Mesothelial cell of epicardium (in vitro differentiated cells): ENCODE results near the gene NINL. TPM values are rescaled to one million over a fixed set of nuclear protein-coding genes. Genes with fewer than 3 reads are reported as not detected.
A peak's percentile ranks its signal among the peaks of the same experiment; 100 is the strongest.

Experiments
- DNase-seq, 2 experiments: peaks; one replicate each; pipeline ENCODE4 v3.0.0; 2021; ENCODE audit warnings: low spot score in 2 of 2; ENCODE audit not compliant: unreplicated experiment in 2 of 2
- H3K27ac Mint-ChIP-seq: 2 replicates; pipeline ENCODE4 v1.8.0; 2021; ENCODE audit warnings: mixed read lengths
- H3K27me3 Mint-ChIP-seq: 2 replicates; pipeline ENCODE4 v1.8.0; 2021; ENCODE audit warnings: low read depth, mixed read lengths
- H3K36me3 Mint-ChIP-seq: 2 replicates; pipeline ENCODE4 v1.8.0; 2021; ENCODE audit warnings: mixed read lengths
- H3K4me1 Mint-ChIP-seq: 2 replicates; pipeline ENCODE4 v1.8.0; 2021; ENCODE audit warnings: mixed read lengths
- H3K4me3 Mint-ChIP-seq: 2 replicates; pipeline ENCODE4 v1.8.0; 2021; ENCODE audit warnings: mild to moderate bottlenecking, moderate library complexity, mixed read lengths
- H3K9me3 Mint-ChIP-seq: 2 replicates; pipeline ENCODE4 v1.8.0; 2021; ENCODE audit warnings: mixed read lengths
- CTCF ChIP-seq: fragments of 200-600 bp; sonication (generic); IDR thresholded peaks from one replicate; pipeline ENCODE4 v1.5.0; 2021; ENCODE audit warnings: antibody characterized with exemption; ENCODE audit not compliant: unreplicated experiment
- total RNA-seq: library from RNA; stranded (reverse); gene quantifications from 3 replicates; pipeline ENCODE4 v1.2.1, GENCODE V29; 2021

Gene NINL
- total RNA-seq, 1 donor from 2014 or later, result 85.9 TPM

- H3K4me3 Mint-ChIP-seq, result no peak overlapping the region
- peaks cover 62% of the 10 kb centered on the region for H3K36me3 Mint-ChIP-seq
- H3K27ac Mint-ChIP-seq, result peak overlapping the region; percentile 86
- no peak for DNase-seq
- no peak for TF ChIP-seq CTCF
- H3K9me3 Mint-ChIP-seq, result peaks cover 13% of the 10 kb centered on the region
- H3K4me1 Mint-ChIP-seq, result peaks cover 9% of the 10 kb centered on the region
- no peaks in the 10 kb centered on the region for H3K27me3 Mint-ChIP-seq
These were observed 131.0 kb downstream of the NINL start for GRCh38 chr20:25454153-25454900.

- Mint-ChIP-seq H3K9me3 (peaks cover 24% of the 10 kb centered on the region), H3K27ac (peak overlapping the region; percentile 91), H3K4me3 (no peak overlapping the region), H3K27me3 (no peaks in the 10 kb centered on the region), H3K4me1 (peaks cover 9% of the 10 kb centered on the region), H3K36me3 (peaks cover 72% of the 10 kb centered on the region)
- DNase-seq, result no peak
- TF ChIP-seq CTCF, result no peak
These were observed 132.1 kb downstream of the NINL start for GRCh38 chr20:25453035-25453810.

GRCh38 chr20:25452333-25452732 lies 133.0 kb downstream of the NINL start:
- peaks cover 9% of the 10 kb centered on the region for H3K4me1 Mint-ChIP-seq
- no peak for DNase-seq
- H3K9me3 Mint-ChIP-seq, result peaks cover 28% of the 10 kb centered on the region
- H3K4me3 Mint-ChIP-seq, result no peak overlapping the region
- peaks cover 73% of the 10 kb centered on the region for H3K36me3 Mint-ChIP-seq
- TF ChIP-seq CTCF, result no peak
- H3K27ac Mint-ChIP-seq, result no peak overlapping the region
- H3K27me3 Mint-ChIP-seq, result no peaks in the 10 kb centered on the region

GRCh38 chr20:25447671-25448070 lies 137.7 kb downstream of the NINL start:
- Mint-ChIP-seq H3K27ac (no peak overlapping the region), H3K4me1 (no peaks in the 10 kb centered on the region), H3K9me3 (peaks cover 30% of the 10 kb centered on the region), H3K36me3 (peaks cover 62% of the 10 kb centered on the region), H3K27me3 (no peaks in the 10 kb centered on the region), H3K4me3 (no peak overlapping the region)
- TF ChIP-seq CTCF, result no peak
- DNase-seq, result no peak

GRCh38 chr20:25444556-25444955 lies 140.8 kb downstream of the NINL start:
- H3K36me3 Mint-ChIP-seq, result peaks cover 40% of the 10 kb centered on the region
- no peak for TF ChIP-seq CTCF
- H3K4me1 Mint-ChIP-seq, result no peaks in the 10 kb centered on the region
- DNase-seq, result no peak
- H3K4me3 Mint-ChIP-seq, result no peak overlapping the region
- H3K9me3 Mint-ChIP-seq, result peaks cover 19% of the 10 kb centered on the region
- H3K27ac Mint-ChIP-seq, result peak overlapping the region; percentile 67
- no peaks in the 10 kb centered on the region for H3K27me3 Mint-ChIP-seq
